CD4-positive, alpha-beta memory T cell (primary cell): ENCODE measurements around the gene TRIM74. TPM values are rescaled to one million over a fixed set of nuclear protein-coding genes. Genes with fewer than 3 reads are reported as not detected.
"Not testable (repeated sequence)": the region's sequence is repeated elsewhere in the genome, so short reads cannot be mapped to it uniquely, and the experiment has no call there.

Experiments used
- CTCF ChIA-PET: fragments of 350-600 bp; sonication (Branson Sonifier 250); formaldehyde crosslinking; loops from one replicate; lab custom pipeline; 2021; ENCODE audit warnings: inconsistent platforms; ENCODE audit not compliant: partially characterized antibody; lab: Charles Lee
- POLR2A ChIA-PET: fragments of 350-600 bp; sonication (Branson Sonifier 250); formaldehyde crosslinking; loops from one replicate; lab custom pipeline; 2021; ENCODE audit not compliant: partially characterized antibody; lab: Charles Lee
- DNase-seq, 5 donors: peaks; one replicate each; pipeline versions ENCODE4 v3.0.0 to v3.0.0-alpha.2; 2020 to 2022; ENCODE audit warnings: mixed read lengths in 1 of 5
- H3K27ac ChIP-seq: one replicate; pipeline ENCODE4 v1.7.0; 2013; ENCODE audit warnings: low read depth, low read length
- H3K27me3 ChIP-seq: 2 replicates; pipeline ENCODE4 v1.7.0; 2013; ENCODE audit warnings: mild to moderate bottlenecking, low read length, moderate library complexity; ENCODE audit not compliant: insufficient read depth
- H3K36me3 ChIP-seq: 2 replicates; pipeline ENCODE4 v1.7.0; 2013; ENCODE audit warnings: mild to moderate bottlenecking, low read length, moderate library complexity; ENCODE audit not compliant: insufficient read depth
- H3K4me1 ChIP-seq: 2 replicates; pipeline ENCODE4 v1.7.0; 2013; ENCODE audit warnings: mild to moderate bottlenecking, low read length, moderate library complexity; ENCODE audit not compliant: insufficient read depth
- H3K4me3 ChIP-seq, 2 donors: one replicate each; pipeline ENCODE4 v1.7.0; 2013; ENCODE audit warnings: low read length in 2 of 2, mild to moderate bottlenecking in 1 of 2
- H3K9me3 ChIP-seq, 2 donors: one replicate each; pipeline ENCODE4 v1.7.0; 2013; ENCODE audit warnings: low read length in 2 of 2, control low read depth in 1 of 2; ENCODE audit not compliant: control insufficient read depth in 1 of 2
- H3K27ac Mint-ChIP-seq, 7 donors: one replicate each; pipeline ENCODE4 v1.8.0; 2020 to 2021; ENCODE audit warnings: mixed read lengths in 7 of 7, mild to moderate bottlenecking in 6 of 7, inconsistent platforms in 3 of 7, moderate library complexity in 3 of 7
- H3K27me3 Mint-ChIP-seq, 2 donors: one replicate each; pipeline ENCODE4 v1.8.0; 2020 to 2021; ENCODE audit warnings: mixed read lengths in 2 of 2
- H3K36me3 Mint-ChIP-seq, 2 donors: one replicate each; pipeline ENCODE4 v1.8.0; 2020 to 2021; ENCODE audit warnings: mixed read lengths in 2 of 2, inconsistent platforms in 1 of 2, mild to moderate bottlenecking in 1 of 2
- H3K4me1 Mint-ChIP-seq, 4 donors: one replicate each; pipeline ENCODE4 v1.8.0; 2020 to 2021; ENCODE audit warnings: mixed read lengths in 4 of 4, mild to moderate bottlenecking in 1 of 4
- H3K4me3 Mint-ChIP-seq, 8 donors: one replicate each; pipeline ENCODE4 v1.8.0; 2020 to 2021; ENCODE audit warnings: mixed read lengths in 8 of 8, mild to moderate bottlenecking in 7 of 8, moderate library complexity in 6 of 8, inconsistent platforms in 3 of 8
- H3K9me3 Mint-ChIP-seq, 8 donors: one replicate each; pipeline ENCODE4 v1.8.0; 2020 to 2021; ENCODE audit warnings: mixed read lengths in 8 of 8, mild to moderate bottlenecking in 5 of 8, inconsistent platforms in 3 of 8, moderate library complexity in 1 of 8
- intact Hi-C: fragments of 100-400 bp; cut with micrococcal nuclease; formaldehyde crosslinking; loops from one replicate; pipeline ENCODE4 v1.15.1; 2023
- polyA plus RNA-seq, 2 donors: library from polyadenylated mRNA; unstranded; fragments of 300-500 nt; fragmentation: Illumina TruSeq; gene quantifications; one replicate each; pipeline ENCODE4 v1.2.3, GENCODE V29; 2021
- total RNA-seq, 2 experiments: library from RNA; stranded (reverse); gene quantifications; one replicate each; pipeline ENCODE4 v1.2.3, GENCODE V29; 2021

The TRIM74 gene
- total RNA-seq (1 to 10 TPM; 5.2 to 6.0 TPM), polyA plus RNA-seq (under 1 TPM in 1 of 2 donors, not detected in 1; 0.34 TPM)

DNA sequence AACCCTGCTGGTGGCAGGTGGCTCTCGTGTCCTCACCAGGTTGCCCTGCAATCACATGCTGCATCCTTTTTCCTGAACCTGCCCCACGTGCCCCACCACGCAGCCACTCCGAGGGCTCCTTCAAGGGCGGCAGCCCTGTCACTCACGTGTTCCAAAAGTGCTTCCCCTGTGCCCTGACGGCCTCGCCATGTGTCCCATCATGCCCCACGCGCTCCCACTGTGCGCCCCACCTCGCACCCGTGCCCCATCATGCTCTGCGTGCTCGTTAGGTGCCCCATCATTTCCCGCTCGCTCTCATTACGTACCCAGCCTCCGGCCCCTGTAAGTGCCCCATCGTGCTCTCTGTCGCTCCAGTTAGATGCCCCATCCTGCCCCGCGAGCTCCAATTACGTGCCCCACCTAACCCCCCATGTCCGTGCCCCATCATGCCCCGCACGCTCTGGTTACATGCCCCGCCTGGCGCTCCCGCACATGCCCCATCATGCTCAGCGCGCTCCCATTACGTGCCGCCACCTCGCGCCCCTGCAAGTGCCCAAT lies at the start of gene TRIM74:
Gene TRIM74 (minus strand): TSS at position 487 of the 537 bp plus-strand sequence. CDS start 3,309 bp downstream, outside the sequence.
- H3K9me3 Mint-ChIP-seq, H3K36me3 ChIP-seq, H3K4me3 Mint-ChIP-seq, DNase-seq, POLR2A ChIA-PET, H3K27me3 ChIP-seq, CTCF ChIA-PET, H3K36me3 Mint-ChIP-seq, H3K4me3 ChIP-seq, H3K27ac ChIP-seq, H3K4me1 ChIP-seq, H3K9me3 ChIP-seq, H3K27ac Mint-ChIP-seq, H3K27me3 Mint-ChIP-seq, intact Hi-C loops, H3K4me1 Mint-ChIP-seq: not testable (repeated sequence)

GRCh38 chr7:73006491-73006890 lies 37.2 kb upstream of the TRIM74 start:
- H3K36me3 Mint-ChIP-seq, H3K4me1 ChIP-seq, intact Hi-C loops, H3K36me3 ChIP-seq, CTCF ChIA-PET, H3K27me3 Mint-ChIP-seq, H3K27ac ChIP-seq, H3K4me3 Mint-ChIP-seq, H3K4me1 Mint-ChIP-seq, H3K27me3 ChIP-seq, H3K4me3 ChIP-seq, H3K9me3 ChIP-seq, H3K27ac Mint-ChIP-seq, H3K9me3 Mint-ChIP-seq, POLR2A ChIA-PET: not testable (repeated sequence)
- DNase-seq, result peak in 1 of 5 donors; percentile 14

DNA sequence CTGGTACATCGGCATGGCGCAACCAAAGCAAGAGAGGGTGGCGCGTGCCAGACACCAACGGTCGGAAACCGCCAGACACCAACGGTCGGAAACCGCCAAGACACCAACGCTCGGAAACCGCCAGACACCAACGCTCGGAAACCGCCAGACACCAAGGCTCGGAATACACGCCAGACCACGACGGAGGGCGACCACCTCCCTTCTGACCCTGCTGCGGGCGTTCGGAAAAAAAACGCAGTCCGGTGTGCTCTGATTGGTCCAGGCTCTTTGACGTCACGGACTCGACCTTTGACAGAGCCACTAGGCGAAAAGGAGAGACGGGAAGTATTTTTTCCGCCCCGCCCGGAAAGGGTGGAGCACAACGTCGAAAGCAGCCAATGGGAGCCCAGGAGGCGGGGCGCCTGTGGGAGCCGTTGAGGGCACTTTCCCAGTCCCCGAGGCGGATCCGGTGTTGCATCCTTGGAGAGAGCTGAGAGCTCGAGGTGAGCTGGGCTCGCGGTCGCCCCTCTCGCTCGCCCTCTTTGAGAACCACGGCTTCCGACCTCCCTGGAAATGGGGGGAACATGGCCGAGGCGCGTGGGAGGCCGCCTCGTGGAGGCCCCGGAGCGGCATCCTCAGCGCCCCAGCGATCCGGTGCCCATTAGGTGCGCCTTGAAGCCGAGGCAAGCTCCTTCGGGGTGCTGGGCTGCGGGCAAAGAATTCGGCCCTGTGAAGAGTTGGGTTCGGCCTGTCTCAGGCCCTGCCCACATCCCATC lies 36.6 kb upstream of the TRIM74 start:
- H3K4me1 ChIP-seq, CTCF ChIA-PET, H3K27me3 ChIP-seq, H3K9me3 Mint-ChIP-seq, H3K36me3 Mint-ChIP-seq, H3K36me3 ChIP-seq, intact Hi-C loops, H3K4me1 Mint-ChIP-seq, POLR2A ChIA-PET, H3K9me3 ChIP-seq, H3K27me3 Mint-ChIP-seq: not testable (repeated sequence)
- Mint-ChIP-seq H3K27ac (peak overlapping the region; percentile 97 to 99 (median 99)), H3K4me3 (peak overlapping the region; percentile 91 to 99 (median 96))
- Histone ChIP-seq H3K4me3 (peak overlapping the region; percentile 42 to 60), H3K27ac (peak overlapping the region; percentile 52)
- peak; percentile 88 to 93 (median 92) for DNase-seq

GRCh38 chr7:73005356-73005692 lies 36.1 kb upstream of the TRIM74 start:
- H3K4me1 ChIP-seq, H3K36me3 ChIP-seq, POLR2A ChIA-PET, H3K4me1 Mint-ChIP-seq, H3K36me3 Mint-ChIP-seq, H3K9me3 Mint-ChIP-seq, H3K27me3 ChIP-seq, H3K27me3 Mint-ChIP-seq, H3K9me3 ChIP-seq, intact Hi-C loops, CTCF ChIA-PET: not testable (repeated sequence)
- H3K4me3 ChIP-seq, result peak overlapping the region in 1 of 2 donors; percentile 60
- H3K27ac ChIP-seq, result peak overlapping the region; percentile 52
- Mint-ChIP-seq H3K4me3 (peak overlapping the region; percentile 91 to 99 (median 96)), H3K27ac (peak overlapping the region; percentile 97 to 99 (median 99))
- peak in 1 of 5 donors; percentile 66 for DNase-seq

GRCh38 chr7:72997887-72998468 lies 28.7 kb upstream of the TRIM74 start:
- H3K9me3 ChIP-seq, H3K27ac ChIP-seq, H3K27ac Mint-ChIP-seq, H3K4me1 Mint-ChIP-seq, H3K27me3 ChIP-seq, intact Hi-C loops, H3K27me3 Mint-ChIP-seq, H3K4me3 ChIP-seq, H3K4me1 ChIP-seq, DNase-seq, H3K36me3 ChIP-seq, H3K4me3 Mint-ChIP-seq, POLR2A ChIA-PET, H3K9me3 Mint-ChIP-seq, H3K36me3 Mint-ChIP-seq, CTCF ChIA-PET: not testable (repeated sequence)

GRCh38 chr7:72997447-72997846 lies 28.2 kb upstream of the TRIM74 start:
- H3K36me3 ChIP-seq, H3K4me1 Mint-ChIP-seq, H3K27ac Mint-ChIP-seq, H3K4me3 Mint-ChIP-seq, H3K4me1 ChIP-seq, H3K9me3 Mint-ChIP-seq, H3K27me3 ChIP-seq, H3K4me3 ChIP-seq, H3K36me3 Mint-ChIP-seq, H3K27me3 Mint-ChIP-seq, H3K27ac ChIP-seq, H3K9me3 ChIP-seq, POLR2A ChIA-PET, DNase-seq, intact Hi-C loops, CTCF ChIA-PET: not testable (repeated sequence)

GRCh38 chr7:72995484-72995883 lies 26.2 kb upstream of the TRIM74 start:
- H3K36me3 ChIP-seq, H3K27me3 ChIP-seq, intact Hi-C loops, H3K9me3 ChIP-seq, CTCF ChIA-PET, H3K36me3 Mint-ChIP-seq, H3K9me3 Mint-ChIP-seq, H3K4me3 ChIP-seq, H3K4me1 Mint-ChIP-seq, H3K27ac Mint-ChIP-seq, H3K4me3 Mint-ChIP-seq, DNase-seq, POLR2A ChIA-PET, H3K27me3 Mint-ChIP-seq, H3K4me1 ChIP-seq, H3K27ac ChIP-seq: not testable (repeated sequence)
